HEK293 (cell line): ENCODE data around the gene HHAT.

Source experiments
- CTCF ChIP-seq: fragments of 450-650 bp; formaldehyde crosslinking; IDR thresholded peaks from 2 replicates; pipeline ENCODE4 v1.5.1; 2016; ENCODE audit warnings: missing biosample characterization, missing genetic modification characterization
- ELK4 ChIP-seq: IDR thresholded peaks from 2 replicates; pipeline ENCODE4 v1.6.1; 2011; ENCODE audit warnings: mild to moderate bottlenecking, low read depth, low read length, borderline replicate concordance
- HOXC10 ChIP-seq: sonication (generic); formaldehyde crosslinking; IDR thresholded peaks from 2 replicates; pipeline ENCODE4 v1.8.1; 2023; ENCODE audit warnings: mild to moderate bottlenecking, missing genetic modification reagents
- REST ChIP-seq: fragments of 450-650 bp; formaldehyde crosslinking; IDR thresholded peaks from 2 replicates; pipeline ENCODE4 v1.5.1; 2016; ENCODE audit warnings: missing biosample characterization, missing genetic modification characterization
- ZBTB26 ChIP-seq: fragments of 450-650 bp; formaldehyde crosslinking; optimal IDR thresholded peaks from 2 replicates; pipeline ENCODE3; 2016; ENCODE audit warnings: missing biosample characterization, mild to moderate bottlenecking, missing genetic modification characterization
- ZNF174 ChIP-seq: fragments of 450-650 bp; formaldehyde crosslinking; IDR thresholded peaks from 2 replicates; pipeline ENCODE4 v1.5.0; 2017; ENCODE audit warnings: missing biosample characterization, mild to moderate bottlenecking, missing genetic modification characterization
- ZNF19 ChIP-seq: fragments of 450-650 bp; formaldehyde crosslinking; IDR thresholded peaks from 2 replicates; pipeline ENCODE4; 2016; ENCODE audit warnings: missing biosample characterization, missing genetic modification characterization, low read depth
- ZNF76 ChIP-seq: fragments of 450-650 bp; formaldehyde crosslinking; IDR thresholded peaks from 2 replicates; pipeline ENCODE4; 2016; ENCODE audit warnings: low read depth, missing biosample characterization, missing genetic modification characterization, borderline replicate concordance

GRCh38 chr1:210687582-210688279 is 359.0 kb downstream of the HHAT start:
- TF ChIP-seq ZNF76 (tag by site-specific recombination) (no peak), CTCF (tag by site-specific recombination) (no peak), HOXC10 (CRISPR knock-in tag) (no peak), REST (tag by site-specific recombination) (no peak), ZNF174 (tag by site-specific recombination) (no peak), ELK4 (no peak), ZNF19 (tag by site-specific recombination) (no peak), ZBTB26 (no peak)
